ENCODE measurements around the gene IPO7. TPM values are rescaled to one million over a fixed set of nuclear protein-coding genes. Genes with fewer than 3 reads are reported as not detected.
A peak's percentile ranks its signal among the peaks of the same experiment; 100 is the strongest.

Gene IPO7
- total RNA-seq, 1 experiment from 2014 or later = 273 TPM

DNA sequence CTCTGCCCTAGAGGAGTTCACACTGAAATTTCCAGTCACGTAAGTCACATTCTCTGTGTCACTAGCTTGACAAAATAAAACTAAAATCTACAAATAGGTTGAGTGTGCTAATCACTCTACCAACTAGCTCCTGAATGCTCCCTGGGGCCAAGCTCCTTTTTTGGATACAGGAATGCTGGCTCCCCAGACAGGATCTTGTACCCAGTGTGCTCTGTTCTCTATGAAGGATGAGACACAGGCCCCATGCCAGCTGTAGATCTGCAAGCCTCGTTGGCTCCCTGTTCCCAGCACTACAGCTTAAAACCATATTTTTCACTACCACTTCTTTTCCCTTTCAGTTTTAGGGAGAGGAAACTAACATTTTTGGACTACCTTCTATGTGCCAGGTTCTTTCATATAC lies 3.7 kb upstream of the IPO7 start:
- no peaks in the 10 kb centered on the region for H3K27me3 ChIP-seq (ENCODE audit: control insufficient read depth, insufficient read depth, low read length)
- ChIA-PET POLR2A (interaction anchor here (0.9 kb wide), 1 partner anchor 11 kb away, joined by 6 read pairs; no protein-coding TSS in a partner anchor), CTCF (interaction anchor here (0.5 kb wide), 1 partner anchor 215 kb away, joined by 3 read pairs; no protein-coding TSS in a partner anchor)
- no peaks in the 10 kb centered on the region for H3K9me3 ChIP-seq (ENCODE audit: control insufficient read depth, insufficient read depth, low read depth, low read length)
- no peak for DNase-seq (ENCODE audit: low read depth, low spot score)
- H3K27ac ChIP-seq (ENCODE audit: low read length) = peak overlapping the region; percentile 51; the same call in 1 of the 2 replicates
- no peaks in the 10 kb centered on the region for H3K36me3 ChIP-seq (ENCODE audit: control insufficient read depth, insufficient read depth, low read length)
- TF ChIP-seq POLR2AphosphoS5 (IDR thresholded peaks at IDR 0.05; ENCODE audit: low read depth, low read length) (no peak), SIN3A (IDR thresholded peaks at IDR 0.05; ENCODE audit: borderline replicate concordance, insufficient read depth, low read depth, low read length) (no peak), TCF7L2 (IDR thresholded peaks at IDR 0.05; ENCODE audit: low read depth, low read length) (no peak), CTCF (IDR thresholded peaks at IDR 0.05) (no peak)
- TF ChIP-seq, protein P1, sequence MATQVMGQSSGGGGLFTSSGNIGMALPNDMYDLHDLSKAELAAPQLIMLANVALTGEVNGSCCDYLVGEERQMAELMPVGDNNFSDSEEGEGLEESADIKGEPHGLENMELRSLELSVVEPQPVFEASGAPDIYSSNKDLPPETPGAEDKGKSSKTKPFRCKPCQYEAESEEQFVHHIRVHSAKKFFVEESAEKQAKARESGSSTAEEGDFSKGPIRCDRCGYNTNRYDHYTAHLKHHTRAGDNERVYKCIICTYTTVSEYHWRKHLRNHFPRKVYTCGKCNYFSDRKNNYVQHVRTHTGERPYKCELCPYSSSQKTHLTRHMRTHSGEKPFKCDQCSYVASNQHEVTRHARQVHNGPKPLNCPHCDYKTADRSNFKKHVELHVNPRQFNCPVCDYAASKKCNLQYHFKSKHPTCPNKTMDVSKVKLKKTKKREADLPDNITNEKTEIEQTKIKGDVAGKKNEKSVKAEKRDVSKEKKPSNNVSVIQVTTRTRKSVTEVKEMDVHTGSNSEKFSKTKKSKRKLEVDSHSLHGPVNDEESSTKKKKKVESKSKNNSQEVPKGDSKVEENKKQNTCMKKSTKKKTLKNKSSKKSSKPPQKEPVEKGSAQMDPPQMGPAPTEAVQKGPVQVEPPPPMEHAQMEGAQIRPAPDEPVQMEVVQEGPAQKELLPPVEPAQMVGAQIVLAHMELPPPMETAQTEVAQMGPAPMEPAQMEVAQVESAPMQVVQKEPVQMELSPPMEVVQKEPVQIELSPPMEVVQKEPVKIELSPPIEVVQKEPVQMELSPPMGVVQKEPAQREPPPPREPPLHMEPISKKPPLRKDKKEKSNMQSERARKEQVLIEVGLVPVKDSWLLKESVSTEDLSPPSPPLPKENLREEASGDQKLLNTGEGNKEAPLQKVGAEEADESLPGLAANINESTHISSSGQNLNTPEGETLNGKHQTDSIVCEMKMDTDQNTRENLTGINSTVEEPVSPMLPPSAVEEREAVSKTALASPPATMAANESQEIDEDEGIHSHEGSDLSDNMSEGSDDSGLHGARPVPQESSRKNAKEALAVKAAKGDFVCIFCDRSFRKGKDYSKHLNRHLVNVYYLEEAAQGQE (IDR thresholded peaks at IDR 0.05; ENCODE audit: insufficient read depth in 1 of 2, low read depth in 2 of 2, low read length in 1 of 2) = no peak
- intact Hi-C loops (cut with micrococcal nuclease; ENCODE audit: unreplicated experiment) = loop anchor here (10.0 kb wide), 1 partner anchor 206 kb away; no protein-coding TSS in a partner anchor
- in situ Hi-C loops (cut with HindIII; ENCODE audit: low pct_unique_long_range_greater_than_20kb, low sequenced_read_pairs) = no loop called here
- ATAC-seq = no peak
- BruUV-seq (replicated peaks) = no TSS peak
- peaks cover 7% of the 10 kb centered on the region; the same call in 1 of the 2 replicates for H3K4me1 ChIP-seq (ENCODE audit: control insufficient read depth, insufficient read depth, low read length)
- H3K4me3 ChIP-seq (ENCODE audit: low read depth in 2 of 2, low read length in 2 of 2) = no peak overlapping the region

DNA sequence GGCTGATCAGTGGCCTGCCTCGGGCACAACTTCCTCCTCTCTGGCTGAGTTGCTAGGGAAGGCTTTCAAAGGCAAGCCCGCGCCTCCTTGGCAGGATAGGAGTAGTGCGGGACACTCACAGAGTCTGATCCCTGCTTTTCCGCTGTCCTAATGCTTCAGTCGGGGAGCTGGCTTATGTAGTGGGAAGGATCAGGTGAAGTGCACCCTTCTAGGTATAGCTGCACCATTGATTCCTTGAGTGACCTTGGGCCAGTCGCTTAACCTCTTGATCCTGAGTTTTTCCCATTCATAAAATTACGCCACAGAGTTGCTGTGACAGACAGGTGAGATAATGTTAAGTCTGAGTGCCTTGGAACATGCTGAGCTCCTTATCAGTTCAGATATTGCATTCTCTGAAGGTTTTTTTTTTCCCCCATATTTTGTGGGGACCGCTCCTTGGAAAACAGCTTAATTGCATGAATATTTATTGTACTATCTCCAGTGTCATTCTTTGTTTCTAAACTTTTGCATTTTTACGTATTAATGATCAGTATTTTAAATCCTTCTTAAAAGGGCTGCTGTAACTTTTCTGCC lies 961 bp downstream of the IPO7 start:
- Histone ChIP-seq H3K4me3 (ENCODE audit: low read depth in 2 of 2, low read length in 2 of 2) (peak overlapping the region; percentile 77 to 88), H3K27me3 (ENCODE audit: control insufficient read depth, insufficient read depth, low read length) (no peaks in the 10 kb centered on the region), H3K27ac (ENCODE audit: low read length) (peak overlapping the region; percentile 87), H3K36me3 (ENCODE audit: control insufficient read depth, insufficient read depth, low read length) (peaks cover 15% of the 10 kb centered on the region), H3K9me3 (ENCODE audit: control insufficient read depth, insufficient read depth, low read depth, low read length) (no peaks in the 10 kb centered on the region), H3K4me1 (ENCODE audit: control insufficient read depth, insufficient read depth, low read length) (peaks cover 26% of the 10 kb centered on the region)
- POLR2A ChIA-PET = interaction anchor here (0.5 to 1.8 kb wide), 4 partner anchors 21 to 341 kb away, joined by 3 to 10 read pairs (median 4); no protein-coding TSS in a partner anchor
- CTCF ChIA-PET = interaction anchor here (0.6 to 1.3 kb wide), 4 partner anchors 72 to 180 kb away, joined by 3 to 5 read pairs (median 3); no protein-coding TSS in a partner anchor
- no TSS peak for BruUV-seq (replicated peaks)
- peak; percentile 51 for DNase-seq (ENCODE audit: low read depth, low spot score)
- peak; percentile 56 for ATAC-seq
- intact Hi-C loops (cut with micrococcal nuclease; ENCODE audit: unreplicated experiment) = loop anchor here (10.0 kb wide), 1 partner anchor 211 kb away; no protein-coding TSS in a partner anchor
- TF ChIP-seq, protein P1 (IDR thresholded peaks at IDR 0.05; ENCODE audit: insufficient read depth in 1 of 2, low read depth in 2 of 2, low read length in 1 of 2) = no peak
- TF ChIP-seq SIN3A (IDR thresholded peaks at IDR 0.05; ENCODE audit: borderline replicate concordance, insufficient read depth, low read depth, low read length) (0 out of 2 replicates have a peak, but pooled peaks have one; percentile 4), TCF7L2 (IDR thresholded peaks at IDR 0.05; ENCODE audit: low read depth, low read length) (no peak), CTCF (IDR thresholded peaks at IDR 0.05) (no peak), POLR2AphosphoS5 (IDR thresholded peaks at IDR 0.05; ENCODE audit: low read depth, low read length) (0 out of 2 replicates have a peak, but pooled peaks have one; percentile 25)
- in situ Hi-C loops (cut with HindIII; ENCODE audit: low pct_unique_long_range_greater_than_20kb, low sequenced_read_pairs) = no loop called here
